Esophagus muscularis mucosa (tissue), 4 donors: ENCODE data around the gene AGAP1.

Source experiments
- EP300 ChIP-seq: sonication (generic); formaldehyde crosslinking; IDR thresholded peaks from one replicate; pipeline ENCODE4 v1.6.1; 2017; ENCODE audit warnings: antibody characterized with exemption
- POLR2A ChIP-seq: fragments of 450-650 bp; IDR thresholded peaks from one replicate; pipeline ENCODE4 v1.6.1; 2017; ENCODE audit warnings: antibody characterized with exemption, moderate library complexity, mild to moderate bottlenecking, low read depth
- TF ChIP-seq, protein P1 (sequence below), 3 experiments: fragments of 200-600 bp in 2 of 3; fragments of 450-650 bp in 1 of 3; sonication (generic) in 2 of 3; IDR thresholded peaks; one replicate each; pipeline ENCODE4 v1.5.1; 2017 to 2019; ENCODE audit warnings: antibody characterized with exemption in 3 of 3, mild to moderate bottlenecking in 2 of 3, moderate library complexity in 1 of 3

GRCh38 chr2:235572592-235572991 lies 78.7 kb downstream of the AGAP1 start:
- TF ChIP-seq EP300 (no peak), POLR2A (no peak)
- TF ChIP-seq, protein P1, sequence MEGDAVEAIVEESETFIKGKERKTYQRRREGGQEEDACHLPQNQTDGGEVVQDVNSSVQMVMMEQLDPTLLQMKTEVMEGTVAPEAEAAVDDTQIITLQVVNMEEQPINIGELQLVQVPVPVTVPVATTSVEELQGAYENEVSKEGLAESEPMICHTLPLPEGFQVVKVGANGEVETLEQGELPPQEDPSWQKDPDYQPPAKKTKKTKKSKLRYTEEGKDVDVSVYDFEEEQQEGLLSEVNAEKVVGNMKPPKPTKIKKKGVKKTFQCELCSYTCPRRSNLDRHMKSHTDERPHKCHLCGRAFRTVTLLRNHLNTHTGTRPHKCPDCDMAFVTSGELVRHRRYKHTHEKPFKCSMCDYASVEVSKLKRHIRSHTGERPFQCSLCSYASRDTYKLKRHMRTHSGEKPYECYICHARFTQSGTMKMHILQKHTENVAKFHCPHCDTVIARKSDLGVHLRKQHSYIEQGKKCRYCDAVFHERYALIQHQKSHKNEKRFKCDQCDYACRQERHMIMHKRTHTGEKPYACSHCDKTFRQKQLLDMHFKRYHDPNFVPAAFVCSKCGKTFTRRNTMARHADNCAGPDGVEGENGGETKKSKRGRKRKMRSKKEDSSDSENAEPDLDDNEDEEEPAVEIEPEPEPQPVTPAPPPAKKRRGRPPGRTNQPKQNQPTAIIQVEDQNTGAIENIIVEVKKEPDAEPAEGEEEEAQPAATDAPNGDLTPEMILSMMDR (IDR thresholded peaks at IDR 0.05) = no peak
